Stimulated activated naive B cell treated with anti-CD40 and anti-IgM and Interleukin-4, amounts not matched to agents 10 μg/mL and 1 μg/mL and 100 μg/mL, for 72 hours (primary cell): Measurements from ENCODE around the gene BRSK2.

Experiments used
- ATAC-seq, 2 donors: fragments of 150-1000 bp; cut with Tn5 transposase; replicated peaks; 2 replicates each; pipeline ENCODE4 v1.10.0; 2021; ENCODE audit warnings: moderate library complexity in 1 of 2
- DNase-seq: peaks from one replicate; pipeline ENCODE4 v3.0.0; 2021
- H3K27ac Mint-ChIP-seq: one replicate; pipeline ENCODE4 v1.8.0; 2022; ENCODE audit warnings: mild to moderate bottlenecking, mixed read lengths
- H3K27me3 Mint-ChIP-seq, 2 donors: one replicate each; pipeline ENCODE4 v1.8.0; 2022; ENCODE audit warnings: mixed read lengths in 2 of 2
- H3K36me3 Mint-ChIP-seq, 2 donors: one replicate each; pipeline ENCODE4 v1.8.0; 2022; ENCODE audit warnings: mixed read lengths in 2 of 2, mild to moderate bottlenecking in 1 of 2
- H3K4me1 Mint-ChIP-seq, 2 donors: one replicate each; pipeline ENCODE4 v1.8.0; 2022; ENCODE audit warnings: mixed read lengths in 2 of 2, mild to moderate bottlenecking in 1 of 2
- H3K4me3 Mint-ChIP-seq, 2 donors: one replicate each; pipeline ENCODE4 v1.8.0; 2022; ENCODE audit warnings: mild to moderate bottlenecking in 2 of 2, mixed read lengths in 2 of 2, moderate library complexity in 1 of 2
- H3K9me3 Mint-ChIP-seq, 2 donors: one replicate each; pipeline ENCODE4 v1.8.0; 2022; ENCODE audit warnings: mixed read lengths in 2 of 2, mild to moderate bottlenecking in 1 of 2

Gene BRSK2

GRCh38 chr11:1461826-1462697, 72.3 kb downstream of the BRSK2 start:
- H3K4me1 Mint-ChIP-seq, result no peaks in the 10 kb centered on the region
- no peak overlapping the region for H3K4me3 Mint-ChIP-seq
- H3K27ac Mint-ChIP-seq, result no peak overlapping the region
- ATAC-seq (no peak), DNase-seq (no peak)
- no peaks in the 10 kb centered on the region for H3K27me3 Mint-ChIP-seq
- H3K9me3 Mint-ChIP-seq, result no peaks in the 10 kb centered on the region
- peaks cover 10 to 26% of the 10 kb centered on the region in 2 donors for H3K36me3 Mint-ChIP-seq

GRCh38 chr11:1462698-1462975, 72.9 kb downstream of the BRSK2 start:
- no peak overlapping the region for H3K27ac Mint-ChIP-seq

GRCh38 chr11:1463056-1463455, 73.3 kb downstream of the BRSK2 start:
- H3K36me3 Mint-ChIP-seq, result peaks cover 10 to 28% of the 10 kb centered on the region in 2 donors
- no peaks in the 10 kb centered on the region for H3K9me3 Mint-ChIP-seq
- ATAC-seq, result no peak
- DNase-seq, result no peak
- no peaks in the 10 kb centered on the region for H3K4me1 Mint-ChIP-seq
- H3K4me3 Mint-ChIP-seq, result no peak overlapping the region
- no peak overlapping the region for H3K27ac Mint-ChIP-seq
- no peaks in the 10 kb centered on the region for H3K27me3 Mint-ChIP-seq

More at GRCh38 chr11:1462698-1462975, 72.9 kb downstream of the BRSK2 start:
- Mint-ChIP-seq H3K4me1 (no peaks in the 10 kb centered on the region), H3K9me3 (no peaks in the 10 kb centered on the region), H3K4me3 (no peak overlapping the region), H3K27me3 (no peaks in the 10 kb centered on the region), H3K36me3 (peaks cover 10 to 28% of the 10 kb centered on the region in 2 donors)
- DNase-seq (no peak), ATAC-seq (no peak)

GRCh38 chr11:1466784-1467183, 77.0 kb downstream of the BRSK2 start:
- Mint-ChIP-seq H3K27ac (no peak overlapping the region), H3K36me3 (peaks cover 15 to 39% of the 10 kb centered on the region in 2 donors), H3K27me3 (no peaks in the 10 kb centered on the region), H3K9me3 (no peaks in the 10 kb centered on the region), H3K4me1 (peaks cover 0 to 5% of the 10 kb centered on the region in 2 donors), H3K4me3 (no peak overlapping the region)
- no peak for DNase-seq
- ATAC-seq, result no peak

GRCh38 chr11:1467270-1467669, 77.5 kb downstream of the BRSK2 start:
- DNase-seq (no peak), ATAC-seq (no peak)
- peaks cover 15 to 39% of the 10 kb centered on the region in 2 donors for H3K36me3 Mint-ChIP-seq
- H3K4me1 Mint-ChIP-seq, result peaks cover 0 to 5% of the 10 kb centered on the region in 2 donors
- no peaks in the 10 kb centered on the region for H3K9me3 Mint-ChIP-seq
- no peak overlapping the region for H3K4me3 Mint-ChIP-seq
- H3K27me3 Mint-ChIP-seq, result no peaks in the 10 kb centered on the region
- H3K27ac Mint-ChIP-seq, result no peak overlapping the region

- no peak overlapping the region for H3K4me3 Mint-ChIP-seq
- H3K27me3 Mint-ChIP-seq, result no peaks in the 10 kb centered on the region
- peaks cover 0 to 5% of the 10 kb centered on the region in 2 donors for H3K4me1 Mint-ChIP-seq
- ATAC-seq (no peak), DNase-seq (no peak)
- no peaks in the 10 kb centered on the region for H3K9me3 Mint-ChIP-seq
- H3K27ac Mint-ChIP-seq, result peak overlapping the region; percentile 14
- peaks cover 15 to 39% of the 10 kb centered on the region in 2 donors for H3K36me3 Mint-ChIP-seq
Observed at GRCh38 chr11:1468002-1468401, 78.3 kb downstream of the BRSK2 start.

GRCh38 chr11:1468473-1469066, 78.8 kb downstream of the BRSK2 start:
- no peaks in the 10 kb centered on the region for H3K9me3 Mint-ChIP-seq
- H3K27me3 Mint-ChIP-seq, result no peaks in the 10 kb centered on the region
- H3K4me1 Mint-ChIP-seq, result peaks cover 0 to 5% of the 10 kb centered on the region in 2 donors
- H3K36me3 Mint-ChIP-seq, result peaks cover 15 to 39% of the 10 kb centered on the region in 2 donors
- H3K4me3 Mint-ChIP-seq, result no peak overlapping the region
- no peak for ATAC-seq
- H3K27ac Mint-ChIP-seq, result peak overlapping the region; percentile 14
- DNase-seq, result no peak

- Mint-ChIP-seq H3K27me3 (no peaks in the 10 kb centered on the region), H3K36me3 (peaks cover 23 to 41% of the 10 kb centered on the region in 2 donors), H3K4me3 (no peak overlapping the region), H3K4me1 (peaks cover 0 to 5% of the 10 kb centered on the region in 2 donors), H3K9me3 (no peaks in the 10 kb centered on the region), H3K27ac (no peak overlapping the region)
- no peak for ATAC-seq
- no peak for DNase-seq
Observed at GRCh38 chr11:1469287-1469910, 79.7 kb downstream of the BRSK2 start.

GRCh38 chr11:1469911-1470680, 80.4 kb downstream of the BRSK2 start:
- DNase-seq (no peak), ATAC-seq (no peak)
- Mint-ChIP-seq H3K9me3 (no peaks in the 10 kb centered on the region), H3K27ac (no peak overlapping the region), H3K27me3 (no peaks in the 10 kb centered on the region), H3K4me1 (peaks cover 0 to 5% of the 10 kb centered on the region in 2 donors), H3K36me3 (peaks cover 23 to 42% of the 10 kb centered on the region in 2 donors), H3K4me3 (no peak overlapping the region)

GRCh38 chr11:1470681-1471611, 81.2 kb downstream of the BRSK2 start:
- Mint-ChIP-seq H3K27me3 (no peaks in the 10 kb centered on the region), H3K36me3 (peaks cover 22 to 40% of the 10 kb centered on the region in 2 donors)
- DNase-seq, result no peak

GRCh38 chr11:1471736-1472135, 82.0 kb downstream of the BRSK2 start:
- Mint-ChIP-seq H3K36me3 (peaks cover 22 to 40% of the 10 kb centered on the region in 2 donors), H3K4me3 (no peak overlapping the region), H3K27me3 (no peaks in the 10 kb centered on the region), H3K9me3 (no peaks in the 10 kb centered on the region), H3K4me1 (peaks cover 0 to 5% of the 10 kb centered on the region in 2 donors), H3K27ac (no peak overlapping the region)
- no peak for DNase-seq
- ATAC-seq, result no peak

More at GRCh38 chr11:1470681-1471611, 81.2 kb downstream of the BRSK2 start:
- Mint-ChIP-seq H3K9me3 (no peaks in the 10 kb centered on the region), H3K4me1 (peaks cover 0 to 5% of the 10 kb centered on the region in 2 donors), H3K27ac (no peak overlapping the region), H3K4me3 (no peak overlapping the region)
- ATAC-seq, result no peak

- Mint-ChIP-seq H3K4me3 (no peak overlapping the region), H3K36me3 (peaks cover 22 to 39% of the 10 kb centered on the region in 2 donors), H3K27ac (no peak overlapping the region), H3K9me3 (no peaks in the 10 kb centered on the region), H3K4me1 (peaks cover 0 to 5% of the 10 kb centered on the region in 2 donors), H3K27me3 (no peaks in the 10 kb centered on the region)
- DNase-seq, result no peak
- no peak for ATAC-seq
Observed at GRCh38 chr11:1472180-1473005, 82.7 kb downstream of the BRSK2 start.
